GM12878 (cell line): ENCODE measurements around the gene EMP3.
A peak's percentile ranks its signal among the peaks of the same experiment; 100 is the strongest.

Source experiments
- CHD2 ChIP-seq: IDR thresholded peaks from 2 replicates; pipeline ENCODE4 v1.6.1; 2011; ENCODE audit warnings: low read depth, low read length, improper control_type of control experiment, borderline replicate concordance
- EZH2 ChIP-seq: IDR thresholded peaks from 2 replicates; pipeline ENCODE4 v1.6.1; 2012; ENCODE audit warnings: low read depth, mild to moderate bottlenecking, control low read depth, inconsistent platforms, low read length, borderline replicate concordance; ENCODE audit not compliant: control insufficient read depth
- HCFC1 ChIP-seq: fragments of 150-350 bp; IDR thresholded peaks from 2 replicates; pipeline ENCODE4 v1.6.1; 2014; ENCODE audit warnings: low read length
- IRF3 ChIP-seq: fragments of 450-650 bp; IDR thresholded peaks from 2 replicates; pipeline ENCODE4 v1.6.1; 2014; ENCODE audit warnings: mild to moderate bottlenecking
- LARP7 ChIP-seq: fragments of 450-650 bp; IDR thresholded peaks from 2 replicates; pipeline ENCODE4 v1.6.1; 2017; ENCODE audit warnings: mild to moderate bottlenecking
- MTA3 ChIP-seq: IDR thresholded peaks from 2 replicates; pipeline ENCODE4 v1.6.1; 2012; ENCODE audit warnings: low read length, inconsistent platforms, borderline replicate concordance
- POLR2A ChIP-seq: IDR thresholded peaks from 2 replicates; pipeline ENCODE4 v1.6.1; 2011; ENCODE audit warnings: low read depth, mild to moderate bottlenecking, low read length
- POLR2AphosphoS5 ChIP-seq: IDR thresholded peaks from 2 replicates; pipeline ENCODE4 v1.6.1; 2011; ENCODE audit warnings: mild to moderate bottlenecking, low read length, inconsistent platforms
- SREBF1 ChIP-seq: IDR thresholded peaks from 2 replicates; pipeline ENCODE4 v1.6.1; 2012; ENCODE audit warnings: mild to moderate bottlenecking, low read length
- SREBF2 ChIP-seq: IDR thresholded peaks from 2 replicates; pipeline ENCODE4 v1.6.1; 2012; ENCODE audit warnings: mild to moderate bottlenecking, low read length
- ZNF207 ChIP-seq: fragments of 450-650 bp; IDR thresholded peaks from 2 replicates; pipeline ENCODE4 v1.6.1; 2014; ENCODE audit warnings: antibody characterized with exemption, mild to moderate bottlenecking, borderline replicate concordance
- TF ChIP-seq, protein P1 (sequence below), 3 experiments: IDR thresholded peaks in 2 of 3; conservative IDR thresholded peaks in 1 of 3; 2 replicates each; pipeline ENCODE4 v1.5.1; 2011; ENCODE audit warnings: low read depth in 3 of 3, low read length in 3 of 3, mild to moderate bottlenecking in 3 of 3, control low read depth in 2 of 3, moderate library complexity in 2 of 3, inconsistent platforms in 1 of 3, mixed read lengths in 1 of 3; ENCODE audit not compliant: control insufficient read depth in 2 of 3, insufficient read depth in 1 of 3; ENCODE audit errors: extremely low read depth in 1 of 3

- TF ChIP-seq LARP7 (no peak), SREBF1 (no peak), HCFC1 (no peak), CHD2 (no peak), MTA3 (no peak), POLR2A (no peak), IRF3 (no peak), ZNF207 (no peak), POLR2AphosphoS5 (no peak), SREBF2 (no peak), EZH2 (no peak)
- TF ChIP-seq, protein P1, sequence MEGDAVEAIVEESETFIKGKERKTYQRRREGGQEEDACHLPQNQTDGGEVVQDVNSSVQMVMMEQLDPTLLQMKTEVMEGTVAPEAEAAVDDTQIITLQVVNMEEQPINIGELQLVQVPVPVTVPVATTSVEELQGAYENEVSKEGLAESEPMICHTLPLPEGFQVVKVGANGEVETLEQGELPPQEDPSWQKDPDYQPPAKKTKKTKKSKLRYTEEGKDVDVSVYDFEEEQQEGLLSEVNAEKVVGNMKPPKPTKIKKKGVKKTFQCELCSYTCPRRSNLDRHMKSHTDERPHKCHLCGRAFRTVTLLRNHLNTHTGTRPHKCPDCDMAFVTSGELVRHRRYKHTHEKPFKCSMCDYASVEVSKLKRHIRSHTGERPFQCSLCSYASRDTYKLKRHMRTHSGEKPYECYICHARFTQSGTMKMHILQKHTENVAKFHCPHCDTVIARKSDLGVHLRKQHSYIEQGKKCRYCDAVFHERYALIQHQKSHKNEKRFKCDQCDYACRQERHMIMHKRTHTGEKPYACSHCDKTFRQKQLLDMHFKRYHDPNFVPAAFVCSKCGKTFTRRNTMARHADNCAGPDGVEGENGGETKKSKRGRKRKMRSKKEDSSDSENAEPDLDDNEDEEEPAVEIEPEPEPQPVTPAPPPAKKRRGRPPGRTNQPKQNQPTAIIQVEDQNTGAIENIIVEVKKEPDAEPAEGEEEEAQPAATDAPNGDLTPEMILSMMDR (IDR thresholded peaks at IDR 0.05 in 2 of 3, conservative IDR thresholded peaks at IDR 0.05 in 1 of 3; ENCODE audit: control insufficient read depth in 2 of 3, extremely low read depth in 1 of 3, insufficient read depth in 1 of 3, low read depth in 3 of 3, low read length in 3 of 3) = peak; percentile 81 to 93 (median 86)
Measured at GRCh38 chr19:48319647-48320541, 5.5 kb upstream of the EMP3 start.
